NOMO-1 treated with dmso at 0.1 percent for 144 hours (cell line): ENCODE results near the gene HIVEP3.
A peak's percentile ranks its signal among the peaks of the same experiment; 100 is the strongest.
"Not testable (repeated sequence)": the region's sequence is repeated elsewhere in the genome, so short reads cannot be mapped to it uniquely, and the experiment has no call there.

Source experiments
- DNase-seq: peaks from one replicate; lab custom pipeline; 2025; ENCODE audit not compliant: unreplicated experiment; lab: John Stamatoyannopoulos, UW

Gene HIVEP3

DNA sequence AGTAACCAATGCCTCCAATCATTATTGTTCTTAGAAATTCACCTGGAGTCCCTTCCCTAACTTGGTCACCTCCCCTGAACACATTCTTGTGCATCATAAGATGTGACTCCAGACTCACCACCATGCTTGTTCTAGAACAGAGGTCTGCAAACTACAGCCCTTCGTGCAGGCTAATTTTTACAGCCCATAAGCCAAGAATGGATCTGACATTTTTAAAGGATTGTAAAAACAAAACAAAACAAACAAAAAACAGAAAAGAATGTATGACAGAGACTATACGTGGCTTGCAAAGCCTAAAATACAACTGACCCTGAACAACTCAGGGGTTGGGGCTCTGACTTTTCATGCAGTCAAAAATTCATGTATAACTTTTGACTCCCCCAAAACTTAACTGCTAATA is 6.2 kb upstream of the HIVEP3 start:
- DNase-seq: no peak

DNA sequence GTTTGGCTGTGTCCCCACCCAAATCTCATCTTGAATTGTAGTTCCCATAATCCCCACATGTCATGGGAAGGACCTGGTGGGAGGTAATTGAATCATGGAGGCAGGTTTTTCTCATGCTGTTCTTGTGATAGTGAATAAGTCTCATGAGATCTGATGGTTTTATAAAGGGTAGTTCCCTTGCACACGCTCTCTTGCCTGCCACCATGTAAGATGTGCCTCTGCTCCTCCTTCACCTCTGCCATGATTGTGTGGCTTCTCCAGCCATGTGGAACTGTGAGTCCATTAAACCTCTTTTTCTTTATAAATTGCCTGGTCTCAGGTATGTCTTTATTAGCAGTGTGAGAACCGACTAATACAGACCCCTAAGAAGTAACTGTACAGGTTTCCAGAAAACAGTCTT is 2.5 kb upstream of the HIVEP3 start:
- DNase-seq: not testable (repeated sequence)

DNA sequence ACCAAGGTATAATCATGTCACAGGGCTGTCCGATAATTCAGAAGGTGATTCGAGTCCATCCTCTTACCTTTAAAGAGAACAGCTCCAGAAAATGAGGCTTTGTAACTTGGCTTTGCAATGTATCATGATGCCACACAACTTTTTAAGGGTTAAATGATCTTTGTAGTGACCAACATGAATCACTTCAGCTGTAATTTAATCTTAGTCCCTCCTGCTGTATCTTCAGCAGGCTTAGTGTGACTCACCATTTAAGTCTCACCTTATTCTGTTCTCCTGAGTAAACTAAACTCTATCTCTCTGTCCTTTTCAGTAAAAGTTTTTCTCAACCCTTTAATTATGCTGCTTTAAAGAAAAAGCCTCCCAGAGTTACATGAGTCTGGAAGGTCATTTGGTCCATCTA is 1.9 kb upstream of the HIVEP3 start:
- no peak for DNase-seq

DNA sequence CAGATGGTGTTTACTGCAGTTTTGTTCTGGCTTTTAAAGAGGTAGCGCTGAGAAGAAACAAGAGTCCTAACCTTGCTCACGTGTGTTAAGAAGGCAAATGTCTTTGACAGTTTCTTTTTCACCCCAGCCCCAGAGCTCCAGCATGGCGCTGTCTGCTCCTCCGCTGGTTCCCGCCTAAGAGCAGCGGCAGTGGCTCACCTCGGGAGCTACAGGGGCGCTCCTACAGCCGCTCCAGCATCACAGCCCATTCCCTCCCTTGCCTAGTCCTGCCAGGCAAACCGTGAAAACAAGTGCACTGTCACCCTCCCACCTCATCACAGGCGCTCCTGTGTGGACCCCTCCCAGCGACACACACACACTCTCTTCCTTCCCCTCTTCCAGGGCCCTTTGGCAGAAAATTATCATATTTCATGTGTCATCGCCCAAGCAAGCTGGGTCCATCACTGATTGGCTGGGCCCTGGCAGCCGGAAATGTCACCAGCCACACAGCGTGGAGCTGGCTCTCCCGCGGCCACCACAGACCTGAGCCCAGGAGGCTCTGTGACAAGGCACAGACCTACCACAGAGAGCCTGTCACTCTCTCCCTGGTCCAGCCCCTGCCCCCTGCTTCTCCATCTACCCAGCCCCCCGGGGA is 1.2 kb upstream of the HIVEP3 start:
- peak; percentile 5 for DNase-seq

DNA sequence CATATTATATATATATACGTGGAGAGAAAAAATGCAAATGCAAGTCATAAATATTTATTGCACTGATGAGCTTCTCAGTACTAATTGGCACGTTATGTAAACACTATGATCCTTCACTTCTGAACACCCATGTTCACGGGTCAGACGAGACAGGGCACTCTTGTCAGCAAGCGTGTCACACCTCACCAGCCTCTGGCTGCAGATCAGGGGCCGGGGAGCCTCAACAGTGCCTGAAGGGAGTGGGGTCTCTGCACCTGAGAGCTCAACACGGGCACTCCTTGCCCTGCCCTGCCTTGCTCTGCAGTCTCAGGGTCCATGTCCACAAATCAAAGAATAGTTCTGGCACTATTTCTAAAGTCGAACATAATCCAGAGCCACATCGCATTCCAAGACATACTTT is 409 bp upstream of the HIVEP3 start:
- no peak for DNase-seq

DNA sequence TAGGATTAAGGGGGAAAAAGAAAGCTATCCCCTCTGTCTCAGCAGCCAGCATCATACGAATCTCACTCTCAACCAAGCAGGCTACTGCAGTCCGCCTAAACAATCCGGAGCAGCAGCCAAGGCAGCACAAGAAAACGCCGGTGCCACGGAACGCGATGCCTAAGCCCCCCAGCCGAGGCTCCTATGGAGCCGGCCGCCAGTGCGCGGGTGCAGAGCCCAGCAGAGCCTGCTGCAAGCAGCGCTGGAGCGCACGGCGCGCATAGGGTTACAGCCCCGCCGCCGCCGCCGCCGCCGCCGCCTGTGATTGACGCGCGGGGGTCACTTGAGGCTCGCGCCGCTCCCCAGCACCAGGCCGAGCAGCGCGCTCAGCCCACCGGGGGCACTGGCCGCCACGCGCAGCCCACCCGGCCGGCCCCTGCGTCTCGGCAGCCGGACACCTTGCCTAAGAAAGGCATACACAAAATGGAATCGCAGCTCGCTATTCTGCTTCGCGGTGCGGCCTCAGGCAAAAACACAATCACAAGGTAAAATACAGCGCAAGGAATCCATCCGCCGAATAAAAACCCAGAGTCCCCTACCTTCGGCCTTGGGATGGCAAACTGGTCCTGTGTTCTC is 780 bp downstream of the HIVEP3 start:
- no peak for DNase-seq

DNA sequence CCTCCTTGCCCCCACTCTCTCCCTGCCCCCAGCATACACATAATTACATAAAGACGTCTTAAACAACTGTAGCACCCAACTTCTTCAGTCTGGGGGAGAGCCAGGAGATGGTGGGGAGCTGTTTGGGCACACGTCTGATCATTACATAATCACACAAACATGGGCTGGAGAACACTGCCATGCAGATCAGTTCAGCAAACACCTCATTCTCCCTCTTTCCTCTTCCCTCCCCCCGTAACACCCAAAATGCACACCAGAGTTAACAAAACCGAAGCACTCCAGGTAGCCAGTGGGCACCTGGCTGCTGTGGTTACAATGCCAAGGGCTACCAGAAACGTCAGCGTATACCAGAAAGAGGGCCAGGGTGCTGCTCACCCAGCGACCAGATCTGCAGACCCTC is 1.6 kb downstream of the HIVEP3 start:
- no peak for DNase-seq

DNA sequence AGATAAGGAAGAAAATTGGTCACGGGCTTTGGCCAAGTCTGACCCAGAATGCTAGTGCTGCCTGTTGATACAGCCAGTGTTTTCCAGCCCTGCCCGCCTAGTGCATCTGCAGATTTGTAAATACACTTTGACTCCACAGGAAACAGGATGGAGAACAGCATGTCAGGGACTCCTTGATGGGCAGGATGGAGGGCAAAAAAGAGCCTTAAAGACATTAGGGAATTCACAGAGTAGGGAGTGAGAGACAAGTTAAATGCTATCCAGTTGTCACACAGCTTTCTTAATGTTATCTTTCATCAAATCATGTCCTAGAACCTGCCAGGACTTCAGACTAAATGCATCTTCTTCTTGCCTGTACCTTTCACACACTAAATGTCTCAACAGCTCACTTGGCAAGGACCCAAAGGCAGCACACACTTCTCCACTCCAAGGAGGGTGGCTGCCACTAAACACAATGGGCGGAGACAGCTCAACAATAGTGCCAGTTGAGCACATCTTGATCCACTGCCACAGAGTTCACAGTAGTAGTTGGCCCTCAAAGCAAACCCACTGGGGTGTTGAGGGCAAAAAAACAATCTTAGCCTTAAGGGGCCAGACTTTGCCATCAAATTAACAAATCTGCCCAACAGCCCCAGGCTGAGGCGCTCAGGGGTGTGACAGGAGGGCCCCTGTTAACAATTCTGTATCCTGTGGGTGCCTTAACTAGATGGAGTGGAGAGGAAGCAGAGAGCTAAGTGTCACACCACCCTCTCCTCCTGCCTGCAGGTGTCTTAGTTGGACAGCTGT is 2.7 kb downstream of the HIVEP3 start:
- DNase-seq: no peak

DNA sequence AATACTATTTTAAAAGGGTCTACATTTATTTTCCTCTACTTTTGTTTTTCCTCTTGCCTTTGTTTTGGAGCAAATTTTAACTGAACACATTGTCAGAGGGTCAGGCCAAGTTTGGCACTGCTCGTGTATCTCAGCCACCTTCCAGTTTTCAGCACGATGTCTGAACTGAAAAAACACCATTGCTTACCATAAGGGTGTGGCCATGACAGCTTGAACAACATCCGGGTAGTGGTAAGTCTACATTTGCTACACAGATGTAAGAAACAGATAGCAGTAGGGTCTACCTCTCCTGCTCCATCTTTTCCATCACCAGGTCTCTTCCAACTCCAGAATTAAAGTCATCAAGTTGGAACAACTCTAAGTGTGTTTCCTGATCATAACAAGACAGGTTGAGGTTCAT is 4.2 kb downstream of the HIVEP3 start:
- DNase-seq: no peak

DNA sequence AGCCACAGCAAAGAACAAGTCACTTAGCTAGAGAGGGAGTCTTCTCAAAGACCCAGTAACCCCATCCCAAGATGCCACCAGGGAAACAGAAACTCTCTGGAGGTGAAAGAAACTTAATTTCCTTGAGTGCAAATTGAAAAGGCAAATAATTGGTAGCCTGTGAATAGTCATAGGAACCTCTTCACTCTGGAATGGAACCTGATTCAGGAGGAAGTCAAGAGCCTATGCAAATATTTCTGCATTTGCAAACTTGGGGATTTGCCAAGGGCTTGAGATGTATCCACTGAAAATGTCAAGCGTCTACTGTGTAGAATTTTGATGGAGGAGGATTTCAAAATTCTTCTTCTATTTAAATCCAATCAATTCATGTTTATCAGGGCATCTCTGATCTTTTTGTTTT is 5.7 kb downstream of the HIVEP3 start:
- no peak for DNase-seq

DNA sequence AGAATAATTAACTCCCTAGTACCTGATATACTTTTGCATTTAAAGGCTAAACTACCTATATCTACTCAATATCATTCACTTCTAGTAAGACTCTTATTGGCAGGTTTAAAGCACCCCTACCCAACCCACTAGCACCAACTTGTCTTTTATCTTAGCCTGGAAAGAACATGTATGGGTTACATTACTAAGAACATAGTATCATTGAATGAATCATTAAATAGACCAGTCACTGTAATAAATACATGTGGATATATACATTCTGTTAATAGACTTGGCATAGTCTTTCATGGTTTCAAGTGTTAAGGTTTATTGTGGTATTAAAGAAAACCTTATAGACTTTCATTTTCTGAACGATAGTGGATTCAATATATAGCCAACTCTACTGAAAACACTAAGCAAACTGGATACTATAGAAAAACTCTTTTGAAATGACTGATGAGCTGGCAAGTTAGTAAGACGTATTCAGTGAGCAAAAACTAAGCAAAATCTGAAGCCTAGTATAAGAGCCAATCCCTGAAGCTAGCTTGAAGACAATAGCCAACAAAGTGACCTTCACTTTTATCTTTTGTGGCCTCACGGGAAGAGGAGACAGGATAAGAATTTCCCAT is 10.3 kb downstream of the HIVEP3 start:
- no peak for DNase-seq

DNA sequence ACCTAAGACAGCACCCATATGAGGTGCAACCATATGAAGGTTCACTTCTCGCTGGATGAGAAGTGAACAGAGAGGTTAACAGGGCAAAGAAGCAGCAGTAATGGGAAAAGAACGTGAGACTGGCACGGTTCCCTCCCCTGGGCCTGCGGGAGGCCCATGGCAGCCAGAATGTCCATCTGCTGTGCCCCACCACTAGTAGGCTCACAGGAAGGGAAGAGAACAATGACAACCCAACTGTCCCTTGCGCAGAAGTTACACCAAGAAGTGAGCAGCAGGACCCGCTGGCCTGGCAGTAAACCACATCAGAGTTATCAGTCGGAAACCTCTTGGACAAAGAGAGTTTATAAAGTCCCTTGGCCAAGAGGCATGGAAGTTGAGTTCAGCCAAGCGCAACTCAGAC is 11.3 kb downstream of the HIVEP3 start:
- no peak for DNase-seq

DNA sequence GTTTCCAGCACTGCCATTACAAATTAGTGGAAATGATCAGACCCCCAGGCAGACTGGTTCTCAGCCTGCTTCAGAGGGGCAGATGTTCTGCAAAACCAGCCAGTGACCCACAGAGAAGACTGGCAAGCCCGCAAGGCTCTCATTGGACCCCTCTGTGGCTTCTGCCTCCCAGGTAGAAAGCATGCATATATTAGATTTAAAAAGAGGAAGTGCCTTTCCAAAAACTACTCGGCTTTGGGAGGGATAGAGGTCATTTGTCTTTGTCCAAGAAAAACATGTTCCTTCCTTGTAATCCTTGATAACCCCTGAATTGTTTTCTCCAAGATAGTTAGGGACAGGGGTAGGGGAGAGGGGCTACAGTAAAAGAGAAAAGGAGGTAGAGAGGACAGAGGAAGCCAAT is 11.8 kb downstream of the HIVEP3 start:
- DNase-seq: no peak

DNA sequence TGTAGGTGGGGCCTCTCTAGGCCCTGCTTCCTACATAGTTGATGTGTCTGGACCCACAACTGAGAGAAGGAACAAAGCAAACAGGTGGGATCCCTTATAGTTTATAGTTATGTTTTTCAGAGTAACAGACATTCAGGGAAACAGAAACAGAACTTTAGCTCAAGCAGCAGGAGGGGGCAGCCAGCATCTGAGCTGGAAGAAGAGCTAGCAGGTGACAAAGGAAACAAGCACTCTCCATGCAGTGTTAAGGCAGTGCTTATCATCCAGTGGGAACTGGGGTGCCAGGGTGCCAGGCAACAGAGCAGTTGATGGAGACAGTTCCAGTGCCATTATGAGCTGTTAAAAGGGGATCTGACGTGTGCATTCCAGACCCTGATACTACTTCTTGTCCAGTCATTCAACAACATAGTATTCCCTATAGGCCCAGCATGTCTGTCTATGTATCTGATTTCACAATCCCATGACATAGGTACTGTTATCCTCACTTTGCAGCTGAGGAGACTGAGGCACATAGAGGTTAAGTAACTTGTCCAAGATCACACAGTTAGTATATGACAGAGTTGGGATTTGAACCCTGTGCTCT is 13.5 kb downstream of the HIVEP3 start:
- no peak for DNase-seq

DNA sequence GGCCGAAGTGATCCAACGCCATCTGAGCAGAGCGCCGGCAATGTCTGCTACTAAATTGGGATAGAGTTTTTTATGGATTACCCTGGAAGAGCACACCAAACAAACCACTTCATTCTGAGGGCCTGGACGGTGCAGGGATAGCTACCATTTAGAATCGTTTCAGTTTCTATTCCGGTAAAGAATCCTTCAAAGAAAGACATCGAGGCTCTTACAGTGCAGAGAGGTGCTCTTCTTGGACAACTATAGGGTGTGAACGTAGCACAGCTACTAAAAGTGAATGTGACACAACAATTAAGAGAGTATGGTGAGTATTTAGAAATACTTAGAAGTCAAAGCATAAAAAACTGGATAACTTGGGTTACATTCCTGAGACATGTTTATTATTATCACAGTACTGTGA is 16.1 kb downstream of the HIVEP3 start:
- no peak for DNase-seq

DNA sequence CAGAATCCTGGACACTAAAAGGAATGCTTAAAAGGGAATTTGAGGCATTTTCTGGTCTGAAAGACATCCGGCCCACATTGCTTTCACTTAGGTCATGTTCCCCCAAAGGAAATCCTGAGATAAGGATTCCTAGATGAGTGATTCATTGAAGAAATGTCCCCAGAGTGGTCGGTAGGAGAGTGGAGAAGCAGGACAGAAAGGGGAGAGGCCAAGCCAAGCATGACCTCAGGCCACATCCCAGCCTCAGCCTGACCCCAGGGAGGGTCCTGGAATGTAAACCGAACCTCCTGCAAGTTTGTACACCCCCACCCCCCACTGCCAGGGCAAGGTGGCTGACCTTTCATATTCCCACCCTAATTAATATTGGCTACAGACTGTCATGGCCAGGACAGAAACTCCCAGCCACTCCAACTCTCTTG is 16.6 kb downstream of the HIVEP3 start:
- no peak for DNase-seq

DNA sequence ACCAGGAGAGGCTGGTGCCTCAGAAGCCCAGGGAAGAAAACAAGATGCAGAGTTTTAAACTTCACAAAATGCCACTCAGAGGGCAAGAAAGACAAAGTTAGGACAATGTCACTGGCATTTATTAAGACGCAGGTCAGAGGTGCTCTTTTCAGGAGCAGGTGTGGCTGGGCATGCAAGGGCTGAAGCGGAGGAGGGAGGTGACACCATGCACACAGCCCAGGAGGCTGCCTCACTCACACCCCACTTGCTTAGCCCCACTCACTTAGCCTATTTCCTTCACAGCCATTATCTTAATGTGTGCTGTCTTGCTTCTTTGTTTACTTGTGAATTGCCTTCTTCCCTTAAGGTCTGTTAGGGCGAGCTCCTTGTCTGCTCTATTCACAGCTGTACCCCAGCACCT is 17.2 kb downstream of the HIVEP3 start:
- DNase-seq: no peak

DNA sequence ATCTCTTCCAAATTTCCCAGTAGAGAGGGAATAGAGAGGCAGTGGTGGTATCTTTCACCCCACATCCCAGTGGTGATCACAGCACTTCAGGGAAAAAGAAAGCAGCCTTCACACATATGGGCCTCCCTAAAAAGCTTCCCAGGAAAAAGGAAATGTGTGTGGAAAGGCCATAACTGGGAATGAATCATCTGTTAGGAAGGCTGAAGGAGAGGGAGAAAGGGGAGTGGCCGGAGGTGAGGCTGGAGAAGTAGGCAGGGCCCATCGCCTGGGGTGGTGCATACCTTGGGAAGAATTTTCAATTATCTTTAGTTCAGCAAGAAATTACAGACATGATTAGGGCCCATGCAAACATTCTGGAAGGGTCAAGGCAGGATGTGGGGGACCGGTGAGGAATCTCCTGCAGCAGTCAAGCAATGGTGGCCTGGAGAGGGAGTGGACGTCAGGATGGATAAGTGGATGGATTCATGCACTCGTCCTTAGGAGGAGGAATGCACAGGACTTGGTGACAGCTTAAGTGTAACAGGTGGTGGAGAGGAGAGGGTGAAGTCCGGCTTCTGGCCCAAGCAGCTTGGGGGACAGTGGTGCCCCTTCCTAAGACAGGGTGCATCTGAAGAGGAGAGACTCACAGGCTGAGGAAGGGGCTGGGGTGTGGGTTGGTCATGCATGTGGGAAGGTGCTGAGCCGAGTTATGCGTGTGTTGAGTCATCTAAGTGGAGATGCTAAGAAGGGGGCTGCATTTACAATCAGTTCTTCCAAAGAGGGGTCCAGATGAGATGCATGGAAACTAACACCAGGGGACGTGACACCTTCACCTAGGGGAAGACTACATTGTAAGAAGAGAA is 17.9 kb downstream of the HIVEP3 start:
- DNase-seq: no peak

DNA sequence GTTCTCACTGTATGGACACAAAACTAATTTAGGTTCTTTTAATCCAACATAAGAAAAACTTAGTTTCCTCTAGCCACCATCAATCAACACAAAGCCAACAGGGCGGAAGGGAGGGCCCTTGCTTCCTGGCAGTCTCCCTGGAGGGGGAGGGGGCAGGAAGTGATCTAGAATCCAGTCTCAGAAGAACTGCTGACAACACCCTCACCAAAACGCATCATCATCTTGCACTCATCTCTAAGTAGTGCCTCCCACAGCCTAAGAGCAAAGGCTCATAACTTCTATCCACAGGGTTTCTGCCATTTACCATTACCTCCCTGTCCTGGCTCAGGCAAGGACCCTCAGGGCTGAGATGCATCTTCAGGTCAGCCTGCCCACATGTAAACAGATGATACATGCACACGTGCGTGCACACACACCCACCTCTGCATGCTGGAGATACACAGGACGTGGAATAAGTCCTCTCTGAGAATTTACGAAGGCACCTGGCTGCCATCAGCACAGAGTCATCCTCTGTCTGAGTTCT is 20.5 kb downstream of the HIVEP3 start:
- no peak for DNase-seq

DNA sequence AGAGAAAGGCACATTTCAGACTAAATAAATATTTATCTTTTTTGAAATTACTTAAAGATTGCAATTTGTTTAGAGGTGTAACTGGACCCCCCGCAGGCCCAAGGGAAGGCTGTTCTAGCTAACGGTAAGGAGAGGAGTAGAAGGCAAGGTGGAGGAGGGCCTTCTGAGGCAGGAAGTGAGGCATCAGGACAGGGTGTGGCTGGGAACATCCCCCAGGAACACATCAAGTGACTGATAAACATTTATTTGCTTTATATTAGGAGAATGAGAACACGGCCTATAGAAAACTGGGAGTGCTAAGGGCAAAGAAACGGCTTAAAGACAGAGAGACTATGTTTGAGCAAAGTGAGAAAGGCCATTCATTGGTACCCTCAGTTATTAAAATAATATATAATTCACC is 23.2 kb downstream of the HIVEP3 start:
- DNase-seq: no peak
